ENCODE measurements around the gene FGF2. TPM values are rescaled to one million over a fixed set of nuclear protein-coding genes. Genes with fewer than 3 reads are reported as not detected.
A peak's percentile ranks its signal among the peaks of the same experiment; 100 is the strongest.

FGF2 gene
- total RNA-seq, 4 donors from 2014 or later: 5.1 to 57.9 (median 33.5) TPM

DNA sequence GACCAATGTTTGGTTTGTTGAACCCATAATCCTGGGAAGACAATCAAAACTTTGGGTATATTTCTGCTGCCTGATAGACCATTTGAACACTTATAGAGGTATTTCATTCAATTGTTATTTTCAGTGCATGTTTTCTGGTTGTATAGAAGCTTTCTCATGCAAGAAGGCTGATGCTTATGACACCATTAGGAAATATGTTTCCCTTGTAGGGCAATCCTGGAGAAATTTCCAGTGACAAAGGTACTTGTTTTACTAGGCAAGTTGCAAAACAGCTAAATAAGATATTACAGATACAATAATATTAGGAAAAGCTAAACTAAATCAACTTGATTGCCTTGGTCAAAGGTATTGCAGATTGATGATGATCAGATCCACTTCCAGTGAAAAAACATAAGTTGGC, 32.8 kb upstream of the FGF2 start:
- H3K36me3 ChIP-seq: no peaks in the 10 kb centered on the region
- no peaks in the 10 kb centered on the region for H3K27me3 ChIP-seq
- TF ChIP-seq POLR2A (IDR thresholded peaks at IDR 0.05): no peak
- TF ChIP-seq, protein P1, sequence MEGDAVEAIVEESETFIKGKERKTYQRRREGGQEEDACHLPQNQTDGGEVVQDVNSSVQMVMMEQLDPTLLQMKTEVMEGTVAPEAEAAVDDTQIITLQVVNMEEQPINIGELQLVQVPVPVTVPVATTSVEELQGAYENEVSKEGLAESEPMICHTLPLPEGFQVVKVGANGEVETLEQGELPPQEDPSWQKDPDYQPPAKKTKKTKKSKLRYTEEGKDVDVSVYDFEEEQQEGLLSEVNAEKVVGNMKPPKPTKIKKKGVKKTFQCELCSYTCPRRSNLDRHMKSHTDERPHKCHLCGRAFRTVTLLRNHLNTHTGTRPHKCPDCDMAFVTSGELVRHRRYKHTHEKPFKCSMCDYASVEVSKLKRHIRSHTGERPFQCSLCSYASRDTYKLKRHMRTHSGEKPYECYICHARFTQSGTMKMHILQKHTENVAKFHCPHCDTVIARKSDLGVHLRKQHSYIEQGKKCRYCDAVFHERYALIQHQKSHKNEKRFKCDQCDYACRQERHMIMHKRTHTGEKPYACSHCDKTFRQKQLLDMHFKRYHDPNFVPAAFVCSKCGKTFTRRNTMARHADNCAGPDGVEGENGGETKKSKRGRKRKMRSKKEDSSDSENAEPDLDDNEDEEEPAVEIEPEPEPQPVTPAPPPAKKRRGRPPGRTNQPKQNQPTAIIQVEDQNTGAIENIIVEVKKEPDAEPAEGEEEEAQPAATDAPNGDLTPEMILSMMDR (IDR thresholded peaks at IDR 0.05): no peak
- intact Hi-C loops (cut with DNase I; ENCODE audit: low total_unique reads): no loop called here
- H3K4me3 ChIP-seq: no peak overlapping the region
- H3K27ac ChIP-seq: no peak overlapping the region
- H3K9me3 ChIP-seq: no peaks in the 10 kb centered on the region
- DNase-seq: no peak
- H3K4me1 ChIP-seq: no peaks in the 10 kb centered on the region

DNA sequence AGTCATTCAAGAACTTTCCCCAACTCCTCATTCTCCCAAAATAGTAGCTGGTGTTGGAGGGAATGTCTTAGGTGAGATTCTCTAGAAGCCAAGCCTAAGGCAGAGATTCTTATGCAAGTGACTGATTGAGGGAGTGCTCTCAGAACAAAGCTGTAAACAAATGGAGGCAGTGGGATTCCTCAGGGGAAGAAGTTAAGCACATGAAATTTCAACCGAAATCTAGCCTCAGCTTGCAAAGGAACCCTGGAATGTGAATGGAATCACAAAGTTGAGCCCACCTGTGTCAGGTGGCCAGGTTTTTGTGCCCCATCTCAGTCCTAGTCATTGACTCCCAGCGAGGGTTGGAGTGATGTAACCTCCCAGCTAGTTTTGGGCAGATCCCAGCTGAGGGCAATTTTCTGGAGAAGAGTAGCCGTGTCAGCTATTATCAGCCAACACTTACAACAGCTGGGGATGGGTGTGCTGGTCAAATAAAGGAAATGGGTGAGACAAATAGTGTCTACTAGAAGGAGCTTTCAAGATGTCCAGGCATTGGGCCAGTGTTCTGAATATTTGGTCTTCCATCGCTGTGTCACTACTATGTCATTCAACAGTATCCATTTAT, 29.7 kb upstream of the FGF2 start:
- Histone ChIP-seq H3K27ac (peak overlapping the region in 1 of 2 donors; percentile 85), H3K9me3 (no peaks in the 10 kb centered on the region), H3K27me3 (no peaks in the 10 kb centered on the region), H3K4me1 (no peaks in the 10 kb centered on the region), H3K36me3 (no peaks in the 10 kb centered on the region), H3K4me3 (no peak overlapping the region)
- intact Hi-C loops (cut with DNase I; ENCODE audit: low total_unique reads): no loop called here
- DNase-seq: no peak
- no peak for TF ChIP-seq POLR2A (IDR thresholded peaks at IDR 0.05)
- TF ChIP-seq, protein P1 (IDR thresholded peaks at IDR 0.05): no peak

GRCh38 chr4:122797405-122798094, 29.1 kb upstream of the FGF2 start:
- no peaks in the 10 kb centered on the region for H3K36me3 ChIP-seq
- peak overlapping the region; percentile 67 to 85 for H3K27ac ChIP-seq
- DNase-seq: no peak
- no peak for TF ChIP-seq POLR2A (IDR thresholded peaks at IDR 0.05)
- TF ChIP-seq, protein P1 (IDR thresholded peaks at IDR 0.05): no peak
- intact Hi-C loops (cut with DNase I; ENCODE audit: low total_unique reads): no loop called here
- H3K27me3 ChIP-seq: no peaks in the 10 kb centered on the region
- H3K9me3 ChIP-seq: no peaks in the 10 kb centered on the region
- H3K4me1 ChIP-seq: no peaks in the 10 kb centered on the region
- peak overlapping the region; percentile 13 to 19 for H3K4me3 ChIP-seq

- peak; percentile 44 to 52 for DNase-seq
- intact Hi-C loops (cut with DNase I; ENCODE audit: low total_unique reads): no loop called here
- Histone ChIP-seq H3K4me1 (no peaks in the 10 kb centered on the region), H3K27ac (peak overlapping the region; percentile 67 to 85), H3K4me3 (peak overlapping the region; percentile 13 to 19), H3K36me3 (no peaks in the 10 kb centered on the region), H3K27me3 (no peaks in the 10 kb centered on the region), H3K9me3 (no peaks in the 10 kb centered on the region)
- TF ChIP-seq, protein P1 (IDR thresholded peaks at IDR 0.05): peak in 1 of 4 experiments; percentile 12
- TF ChIP-seq POLR2A (IDR thresholded peaks at IDR 0.05): no peak
Observed at GRCh38 chr4:122798101-122798500, 28.5 kb upstream of the FGF2 start.

- Histone ChIP-seq H3K36me3 (no peaks in the 10 kb centered on the region), H3K4me1 (no peaks in the 10 kb centered on the region), H3K4me3 (no peak overlapping the region), H3K9me3 (no peaks in the 10 kb centered on the region), H3K27ac (peak overlapping the region in 1 of 2 donors; percentile 85), H3K27me3 (no peaks in the 10 kb centered on the region)
- DNase-seq: no peak
- TF ChIP-seq, protein P1 (IDR thresholded peaks at IDR 0.05): no peak
- TF ChIP-seq POLR2A (IDR thresholded peaks at IDR 0.05): no peak
- intact Hi-C loops (cut with DNase I; ENCODE audit: low total_unique reads): no loop called here
Observed at GRCh38 chr4:122798917-122799316, 27.7 kb upstream of the FGF2 start.

All from uterus (tissue), 4 donors.